EH (cell line): ENCODE data around the gene ZNF428.
A peak's percentile ranks its signal among the peaks of the same experiment; 100 is the strongest.
"Not testable (repeated sequence)": the region's sequence is repeated elsewhere in the genome, so short reads cannot be mapped to it uniquely, and the experiment has no call there.

Experiments used
- DNase-seq: peaks from one replicate; pipeline ENCODE4 v3.0.0-alpha.2; 2015; ENCODE audit warnings: low read depth

ZNF428 gene, protein sequence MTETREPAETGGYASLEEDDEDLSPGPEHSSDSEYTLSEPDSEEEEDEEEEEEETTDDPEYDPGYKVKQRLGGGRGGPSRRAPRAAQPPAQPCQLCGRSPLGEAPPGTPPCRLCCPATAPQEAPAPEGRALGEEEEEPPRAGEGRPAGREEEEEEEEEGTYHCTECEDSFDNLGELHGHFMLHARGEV

DNA sequence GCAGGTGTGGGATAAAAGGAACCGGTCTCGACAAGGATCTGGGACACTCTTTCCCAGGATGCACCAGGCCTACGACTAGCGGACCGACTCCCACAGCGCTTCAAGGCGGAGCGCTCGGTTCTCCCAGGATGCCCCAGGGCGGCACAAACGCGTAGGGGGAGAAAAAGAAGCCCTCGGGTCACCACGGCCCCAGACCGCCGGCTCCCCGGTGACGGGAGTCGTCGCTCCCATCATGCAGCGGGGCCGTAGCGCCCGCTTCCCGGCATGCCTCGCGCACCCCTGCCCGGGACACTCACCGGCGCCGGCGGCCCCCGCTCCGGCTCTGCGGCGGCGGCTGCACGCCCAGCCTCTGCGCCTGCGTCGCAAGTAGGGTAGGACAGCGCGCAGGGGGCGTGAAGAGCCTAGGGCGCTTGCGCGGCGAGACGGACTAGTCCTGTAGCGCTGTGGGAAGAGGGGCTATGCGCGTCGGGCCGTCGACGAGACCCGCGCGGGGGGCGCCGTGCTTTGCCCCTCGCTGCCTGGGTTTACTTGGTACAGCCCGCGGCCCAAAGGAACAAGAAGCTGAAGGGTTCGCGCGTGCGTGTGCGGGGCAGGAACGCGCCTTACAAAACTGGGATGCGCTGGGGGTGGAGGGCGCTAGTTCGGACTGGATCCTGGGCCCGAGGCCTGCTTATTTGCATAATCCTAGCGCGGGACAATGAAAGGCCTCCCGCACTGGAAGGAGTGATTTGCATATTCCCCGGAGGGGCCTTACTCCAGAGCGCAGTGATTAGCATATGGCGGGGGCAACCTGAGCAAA is at the start of gene ZNF428:
TSS of gene ZNF428 (minus strand) at position 368 of the 799 bp plus-strand sequence. CDS start 5,325 bp downstream, outside the sequence.
- peak; percentile 89 for DNase-seq

DNA sequence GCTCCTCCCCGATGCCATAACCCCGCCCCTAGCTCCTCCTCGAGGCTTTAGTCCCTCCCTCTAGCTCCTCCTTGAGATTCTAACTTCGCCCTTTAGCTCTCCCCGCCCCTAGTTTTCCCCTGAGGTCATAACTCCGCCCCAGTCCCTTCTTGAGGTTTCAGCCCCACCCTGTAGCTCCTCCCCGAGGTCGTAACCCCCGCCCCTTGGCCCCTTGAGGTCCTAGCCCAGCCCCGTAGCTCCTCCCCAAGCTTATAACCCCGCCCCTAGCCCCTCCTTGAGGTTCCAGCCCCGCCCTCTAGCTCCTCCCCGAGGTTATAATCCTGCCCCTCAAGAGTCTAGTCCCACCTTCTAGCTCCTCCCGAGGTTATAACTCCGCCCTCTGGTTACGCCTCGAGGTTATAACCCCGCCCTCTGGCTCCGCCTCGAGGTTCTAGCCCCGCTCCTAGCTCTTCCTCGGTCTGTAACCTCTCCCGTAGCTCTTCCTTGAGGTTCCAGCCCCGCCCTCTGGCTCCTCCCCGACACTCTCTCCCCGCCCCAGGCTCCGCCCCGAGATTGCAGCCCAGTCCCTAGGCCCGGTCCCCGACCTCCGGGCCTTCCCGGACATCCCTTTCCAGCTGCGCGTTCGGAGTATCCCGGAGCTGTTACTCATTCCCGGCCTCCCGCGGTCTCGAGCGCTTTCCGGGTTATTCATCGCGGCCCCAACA is 49.1 kb upstream of the ZNF428 start:
- peak; percentile 100 for DNase-seq

DNA sequence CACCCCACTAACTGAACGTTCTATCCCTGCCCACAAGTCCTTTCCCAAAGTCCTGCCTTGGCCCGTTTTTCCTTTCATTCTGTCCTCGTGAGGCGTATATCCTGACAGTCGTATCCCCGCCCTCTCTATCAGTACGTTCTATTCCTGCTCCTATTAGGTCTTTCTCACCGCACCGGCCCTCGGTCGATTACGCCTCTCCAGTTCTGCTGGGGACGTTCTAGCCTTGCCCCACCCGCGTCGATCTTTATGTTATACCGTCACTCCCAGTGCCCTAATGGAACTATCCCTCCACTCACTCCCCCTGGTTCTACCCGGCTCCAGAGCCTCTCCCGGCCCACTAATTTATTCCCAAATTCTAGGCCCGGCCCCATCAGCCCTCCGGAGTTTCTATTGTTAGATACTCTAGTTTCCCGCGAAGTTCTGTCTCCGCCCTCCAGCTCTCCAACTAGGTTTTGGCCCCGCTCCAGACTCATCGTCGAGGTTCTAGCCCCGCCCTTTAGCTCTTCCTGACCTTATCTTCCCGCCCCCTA is 48.5 kb upstream of the ZNF428 start:
- DNase-seq = no peak

DNA sequence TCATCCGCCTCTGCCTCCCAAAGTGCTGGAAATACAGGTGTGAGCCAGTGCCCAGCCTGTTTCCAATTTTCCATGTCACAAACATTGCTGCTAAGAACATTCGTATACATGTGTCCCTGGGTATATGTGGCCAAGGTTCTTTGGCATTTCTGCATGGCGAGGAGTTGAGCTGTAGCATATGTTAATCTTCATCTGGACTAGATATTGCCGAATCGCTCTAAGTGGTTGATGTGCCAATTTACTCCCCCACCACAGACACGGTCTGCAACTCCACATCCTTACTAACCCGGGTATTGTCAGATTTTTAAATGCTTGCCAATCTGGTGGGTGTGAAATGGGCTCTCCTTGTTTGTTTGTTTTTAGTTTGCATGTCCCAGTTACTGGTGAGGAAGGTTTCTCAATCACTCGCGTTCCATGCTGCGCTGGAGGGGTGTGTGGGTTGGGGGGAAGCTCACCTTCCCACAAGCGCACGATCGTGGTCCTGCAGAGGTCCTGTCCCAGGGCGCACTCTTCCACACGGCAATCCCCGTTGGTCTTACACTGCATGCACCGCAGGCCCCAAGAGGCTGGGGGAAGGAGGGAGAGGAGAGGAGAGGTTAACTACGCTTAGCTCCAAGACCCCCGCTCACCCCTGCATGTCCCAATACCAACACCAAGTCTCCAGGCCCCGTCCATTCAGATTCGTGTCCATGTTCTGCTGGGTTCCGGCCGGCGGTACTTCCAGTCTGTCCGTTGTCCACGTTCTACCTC is 47.9 kb upstream of the ZNF428 start:
- DNase-seq = no peak

DNA sequence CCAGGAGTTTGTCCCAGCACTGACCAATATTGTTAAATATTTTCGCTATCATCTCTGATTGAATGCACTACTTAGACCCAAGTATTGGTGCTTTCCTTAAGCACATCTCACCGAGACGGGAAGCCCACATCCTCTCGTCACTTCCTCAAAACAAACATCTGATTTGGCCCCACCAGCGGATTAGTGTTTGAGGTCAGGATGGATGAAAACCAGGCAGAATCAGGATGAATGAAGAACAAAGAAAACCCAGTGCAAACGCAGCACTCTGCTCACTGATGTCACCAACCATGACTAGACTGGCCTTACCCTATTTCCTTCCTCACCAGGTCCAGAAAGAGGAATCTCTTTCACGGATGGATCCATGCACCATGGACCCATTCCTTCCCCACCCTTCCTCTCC is 44.6 kb upstream of the ZNF428 start:
- DNase-seq = no peak

DNA sequence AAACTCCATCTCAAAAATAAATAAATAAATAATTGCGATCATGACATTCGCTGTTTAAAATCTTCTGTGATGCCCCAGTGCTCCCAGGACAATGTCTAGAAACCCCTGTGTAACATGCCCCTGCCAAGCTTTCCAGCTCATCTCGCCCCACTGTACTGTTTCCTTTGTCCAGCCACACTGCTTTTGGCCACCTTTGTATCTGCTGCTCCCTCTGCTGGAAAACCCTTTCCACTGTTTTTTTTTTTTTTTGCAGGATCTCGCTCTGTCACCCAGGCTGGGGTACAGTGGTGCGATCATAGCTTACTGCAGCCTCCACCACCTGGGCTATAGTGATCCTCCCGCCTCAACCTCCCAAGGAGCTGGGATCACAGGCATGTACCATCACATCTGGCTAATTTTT is 43.1 kb upstream of the ZNF428 start:
- peak; percentile 30 for DNase-seq

DNA sequence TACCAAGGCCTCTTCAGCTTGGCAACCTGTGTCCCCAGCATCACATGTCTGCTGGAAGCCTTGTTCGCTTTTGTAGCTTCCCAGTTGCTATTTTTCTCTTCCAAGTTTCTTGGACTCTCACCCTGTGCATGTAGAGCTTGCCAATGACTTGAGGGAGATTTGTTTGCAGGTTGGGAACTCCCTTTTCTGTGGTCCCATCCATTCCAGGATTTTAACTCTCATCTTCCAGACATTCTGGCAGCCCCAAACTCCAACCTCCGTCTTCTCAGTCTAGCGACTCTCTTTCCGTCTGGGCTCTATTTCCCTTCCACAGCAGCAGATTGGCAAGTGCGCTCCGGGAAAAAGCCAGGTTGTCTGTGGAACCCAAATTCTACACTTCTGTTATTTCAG is 41.5 kb upstream of the ZNF428 start:
- DNase-seq = no peak

DNA sequence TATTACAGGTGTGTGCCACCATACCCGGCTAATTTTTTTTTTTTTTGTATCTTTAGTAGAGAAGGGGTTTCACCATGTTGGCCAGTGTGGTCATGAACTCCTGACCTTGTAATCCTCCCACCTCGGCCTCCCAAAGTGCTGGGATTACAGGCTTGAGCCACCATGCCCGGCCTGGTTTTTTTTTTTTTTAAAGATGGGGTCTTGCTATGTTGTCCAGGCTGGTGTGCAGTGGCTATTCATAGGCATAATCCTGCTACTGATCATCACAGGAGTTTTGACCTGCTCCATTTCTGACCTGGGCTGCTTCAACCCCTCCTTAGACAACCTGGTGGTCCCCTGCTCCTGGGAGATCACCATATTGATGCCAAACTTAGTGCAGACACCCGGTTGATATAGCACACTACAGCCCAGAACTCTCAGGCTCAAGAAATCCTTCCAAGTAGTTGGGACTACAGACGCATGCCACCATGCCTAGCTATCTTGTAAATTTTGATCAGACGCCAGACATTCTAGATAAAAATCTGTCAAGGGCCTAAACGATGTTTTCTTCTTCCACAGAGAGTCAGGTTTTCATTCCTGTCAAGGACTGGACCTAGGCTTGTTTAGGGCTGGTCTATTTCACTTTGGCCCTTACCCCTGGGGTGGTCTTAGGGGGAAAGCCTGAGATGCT is 41.0 kb upstream of the ZNF428 start:
- no peak for DNase-seq

DNA sequence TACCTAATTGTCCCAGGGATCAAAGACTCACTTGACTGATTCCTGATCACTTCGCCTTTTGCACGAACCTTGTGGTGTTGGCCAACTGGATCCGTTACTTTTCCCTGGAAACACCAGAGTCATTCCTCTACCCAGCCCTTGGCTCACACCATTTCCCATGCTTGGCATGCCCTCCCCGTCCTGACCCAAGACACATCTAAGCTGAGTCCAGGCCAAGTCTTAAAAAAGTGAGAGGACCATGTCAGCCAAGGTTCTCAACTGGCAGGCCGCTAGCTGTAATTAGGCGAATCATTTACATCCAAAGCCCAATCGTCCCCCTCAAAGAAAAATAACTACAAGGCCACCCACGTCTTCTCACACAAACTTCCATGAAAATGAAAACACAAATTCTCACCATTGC is 39.1 kb upstream of the ZNF428 start:
- DNase-seq = no peak

DNA sequence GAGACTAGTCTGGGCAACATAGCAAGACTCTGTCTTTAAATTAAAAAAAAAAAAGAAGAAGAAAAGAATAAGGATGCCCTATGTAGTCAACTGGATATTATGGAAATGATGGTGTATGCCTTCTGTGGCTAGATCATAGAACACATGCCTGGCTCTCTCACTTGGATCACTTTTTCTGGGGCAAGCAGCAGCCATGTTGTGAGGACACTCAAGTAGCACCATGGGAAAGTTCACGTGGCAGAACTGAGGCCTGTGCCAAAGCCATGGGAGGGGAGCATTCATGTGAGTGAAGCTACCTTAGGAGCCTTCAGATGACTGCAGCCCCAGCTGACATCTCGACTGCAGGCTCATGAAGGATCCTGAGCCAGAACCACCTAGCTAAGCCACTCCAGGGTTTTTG is 38.6 kb upstream of the ZNF428 start:
- no peak for DNase-seq

DNA sequence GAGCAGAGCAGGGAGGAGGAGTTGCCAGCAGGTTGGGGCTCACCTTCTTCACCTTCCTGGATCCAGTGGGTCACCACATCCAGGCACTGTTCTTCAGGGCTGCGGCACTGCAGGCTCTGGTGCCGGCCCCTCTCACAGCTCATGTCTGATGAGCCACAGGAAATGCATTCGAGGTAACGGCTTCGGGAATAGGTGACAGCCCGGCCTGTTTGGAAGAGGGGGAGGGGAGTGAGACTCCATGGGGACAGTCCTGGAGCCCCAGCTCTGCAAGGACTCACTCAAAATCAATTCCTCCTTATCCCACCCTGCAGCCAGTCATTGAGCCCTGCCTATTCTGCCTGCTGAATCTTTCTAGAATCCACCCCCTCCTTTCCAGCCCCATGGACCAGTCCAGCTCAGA is 37.0 kb upstream of the ZNF428 start:
- DNase-seq = no peak

DNA sequence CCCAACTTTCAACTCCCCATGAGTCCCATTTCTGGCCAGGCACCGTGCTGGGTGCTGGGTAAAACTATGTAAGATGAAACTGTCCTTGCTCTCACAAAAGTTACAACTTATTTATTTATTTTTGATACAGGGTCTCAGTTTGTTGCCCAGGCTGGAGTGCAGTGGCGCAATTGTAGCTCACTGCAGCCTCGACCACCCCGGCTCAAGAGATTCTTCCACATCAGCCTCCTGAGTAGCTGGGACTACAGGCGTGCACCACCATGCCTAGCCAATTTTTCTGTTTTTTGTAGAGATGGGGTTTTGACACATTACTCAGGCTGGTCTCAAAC is 33.1 kb upstream of the ZNF428 start:
- DNase-seq = no peak

DNA sequence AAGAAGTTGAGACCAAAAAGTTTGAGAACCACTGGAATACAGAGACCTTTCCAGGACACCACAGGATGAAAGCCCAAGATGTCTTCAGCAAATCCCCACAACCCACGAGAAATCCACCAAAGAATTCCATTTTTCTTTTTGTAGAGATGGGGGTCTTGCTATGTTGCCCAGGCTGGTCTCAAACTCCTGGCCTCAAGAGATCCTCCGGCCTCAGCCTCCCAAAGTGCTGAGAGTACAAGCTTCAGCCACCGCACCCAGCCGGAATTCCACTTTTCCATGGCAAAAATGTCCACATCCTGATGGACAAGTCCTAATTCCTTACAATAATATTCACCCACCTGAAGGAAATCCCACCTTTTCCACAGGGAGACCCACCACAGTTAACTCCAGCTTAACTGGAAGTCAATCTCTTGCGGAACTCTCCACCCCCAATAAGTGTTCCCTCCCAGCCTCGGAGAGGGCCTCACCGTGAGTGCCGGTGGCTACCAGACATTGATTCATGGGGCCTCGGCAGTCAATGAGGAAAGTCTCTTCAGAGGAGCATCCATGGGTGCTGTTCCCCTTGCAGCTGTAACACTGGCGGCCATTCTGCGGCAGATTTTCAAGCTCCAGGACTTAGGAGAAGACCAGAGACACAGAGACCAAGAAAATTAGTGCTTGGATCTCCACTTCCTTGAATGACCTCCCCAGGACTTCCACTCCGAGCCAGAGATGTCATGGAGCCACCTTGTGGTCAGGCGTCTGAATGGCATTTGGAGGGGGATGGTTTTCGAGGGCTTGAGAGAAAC is 32.5 kb upstream of the ZNF428 start:
- peak; percentile 69 for DNase-seq

DNA sequence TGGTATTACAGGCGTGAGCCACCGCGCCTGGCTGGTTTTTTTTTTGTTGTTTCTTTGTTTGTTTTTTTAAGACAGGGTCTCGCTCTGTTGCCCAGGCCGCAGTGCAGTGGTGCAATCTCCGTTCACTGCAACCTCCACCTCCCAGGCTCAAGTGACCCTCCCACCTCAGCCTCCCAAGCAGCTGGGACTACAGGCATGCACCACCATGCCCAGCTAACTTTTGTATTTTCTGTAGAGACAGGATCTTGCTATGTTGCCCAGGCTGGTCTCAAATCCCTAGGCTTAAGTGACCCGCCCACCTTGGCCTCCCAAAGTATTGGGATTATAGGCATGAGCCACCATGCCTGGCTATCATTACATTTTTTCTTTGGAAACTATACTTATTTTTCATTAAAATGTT is 30.8 kb upstream of the ZNF428 start:
- DNase-seq = not testable (repeated sequence)

DNA sequence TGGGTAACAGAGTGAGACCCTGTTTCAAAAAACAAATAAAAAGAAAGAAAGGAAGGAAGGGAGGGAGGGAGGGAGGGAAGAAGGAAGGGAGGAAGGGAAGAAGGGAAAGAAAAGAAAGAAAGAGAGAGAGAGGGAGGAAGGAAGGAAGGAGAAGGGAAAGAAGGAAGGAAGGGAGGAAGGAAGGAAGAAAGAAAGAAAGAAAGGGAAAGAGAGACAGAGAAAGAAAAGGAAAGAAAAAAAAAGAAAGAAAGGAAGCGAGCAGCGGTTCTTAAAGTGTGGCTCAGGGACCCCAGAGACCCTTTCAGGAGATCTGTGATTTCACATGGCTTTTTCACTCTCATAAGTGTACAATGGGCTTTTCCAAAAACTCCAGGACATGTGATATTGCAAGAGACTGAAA is 30.1 kb upstream of the ZNF428 start:
- no peak for DNase-seq

DNA sequence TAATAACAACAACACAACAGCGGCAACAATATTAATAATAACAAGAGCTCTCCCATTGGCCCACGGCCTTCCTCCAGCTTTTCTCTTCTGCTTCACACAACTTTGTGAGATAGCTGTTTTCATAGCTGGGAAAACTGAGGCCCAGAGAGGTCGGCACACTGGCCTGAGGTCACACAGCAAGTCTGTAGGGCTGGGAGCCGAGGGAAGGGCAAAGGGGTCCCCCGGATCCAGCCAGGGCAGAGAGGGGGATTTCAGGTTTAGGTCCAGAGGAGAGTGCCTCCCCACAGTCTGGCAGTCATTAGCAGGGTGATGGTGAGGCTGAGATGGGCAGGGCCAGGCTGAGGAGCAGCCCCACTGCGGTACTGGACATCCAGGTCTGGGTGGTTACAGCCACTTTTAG is 29.2 kb upstream of the ZNF428 start:
- no peak for DNase-seq

DNA sequence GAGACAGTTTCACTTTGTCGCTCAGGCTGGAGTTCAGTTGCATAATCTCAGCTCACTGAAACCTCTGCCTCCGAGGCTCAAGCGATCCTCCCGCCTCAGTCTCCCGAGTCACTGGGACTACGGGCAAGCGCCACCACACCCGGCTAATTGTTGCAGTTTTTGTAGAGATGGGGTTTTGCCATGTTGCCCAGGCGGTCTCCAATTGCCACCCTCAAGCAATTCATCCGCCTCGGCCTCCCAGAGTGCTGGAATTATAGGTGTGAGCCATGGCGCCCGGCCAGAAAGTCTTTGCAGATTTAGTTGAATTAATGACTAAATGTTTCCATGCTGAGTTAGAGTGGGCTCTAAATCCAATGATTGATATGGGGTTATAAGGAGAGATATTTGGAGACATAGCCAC is 24.8 kb upstream of the ZNF428 start:
- DNase-seq = no peak

DNA sequence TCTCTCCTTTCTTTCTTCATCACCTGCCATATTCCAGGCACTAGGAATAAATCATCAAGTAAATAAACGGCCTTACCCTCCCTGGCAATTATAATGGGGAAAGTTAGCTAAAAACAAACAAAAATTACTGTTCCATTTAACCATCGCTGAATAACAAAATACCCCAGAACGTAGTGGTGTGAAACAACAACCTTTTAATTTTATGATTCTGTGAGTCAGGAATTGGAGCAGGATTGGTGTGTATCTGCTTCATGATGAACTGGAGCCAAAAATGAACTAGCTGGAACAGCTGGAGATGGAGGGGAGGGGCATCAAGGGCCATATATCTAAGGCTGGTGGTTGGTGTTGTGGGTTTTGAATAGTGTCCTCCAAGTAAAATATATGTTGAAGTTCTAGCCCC is 23.9 kb upstream of the ZNF428 start:
- no peak for DNase-seq

DNA sequence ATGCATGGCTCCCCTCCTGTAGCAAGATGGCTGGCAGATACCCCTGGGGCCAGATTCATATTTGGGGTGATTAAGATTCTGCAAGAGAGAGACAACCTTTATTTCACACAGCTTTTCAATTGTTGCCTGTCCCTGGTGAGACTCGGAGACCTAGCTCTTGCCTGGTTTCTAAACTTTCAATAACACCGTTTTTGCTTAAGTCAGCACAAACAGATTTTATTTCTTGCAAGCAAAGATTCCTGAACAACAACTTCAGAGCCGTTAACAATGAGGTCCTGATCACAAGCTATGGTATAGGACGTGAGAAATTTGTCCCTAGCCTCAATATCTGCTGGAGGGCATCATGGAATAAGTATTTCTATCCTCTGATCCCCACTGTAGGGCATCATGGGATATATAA is 23.1 kb upstream of the ZNF428 start:
- no peak for DNase-seq

DNA sequence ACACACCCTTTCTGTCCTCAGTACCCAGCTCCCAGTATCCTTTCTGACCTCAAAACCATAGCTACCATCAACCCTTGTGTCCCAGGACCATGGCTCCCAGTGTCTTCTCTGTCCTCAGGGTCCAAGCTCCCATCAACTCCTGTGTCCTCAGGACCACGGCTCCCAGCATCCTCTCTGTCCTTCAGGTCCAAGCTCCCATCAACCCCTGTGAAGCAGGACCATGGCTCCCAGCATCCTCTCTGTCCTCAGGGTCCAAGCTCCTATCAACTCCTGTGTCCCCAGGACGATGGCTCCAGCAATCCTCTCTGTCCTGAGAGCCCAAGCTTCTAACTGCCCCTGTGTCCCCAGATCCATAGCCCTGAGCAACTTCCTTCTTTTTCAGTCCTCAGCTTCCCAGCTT is 21.9 kb upstream of the ZNF428 start:
- no peak for DNase-seq

DNA sequence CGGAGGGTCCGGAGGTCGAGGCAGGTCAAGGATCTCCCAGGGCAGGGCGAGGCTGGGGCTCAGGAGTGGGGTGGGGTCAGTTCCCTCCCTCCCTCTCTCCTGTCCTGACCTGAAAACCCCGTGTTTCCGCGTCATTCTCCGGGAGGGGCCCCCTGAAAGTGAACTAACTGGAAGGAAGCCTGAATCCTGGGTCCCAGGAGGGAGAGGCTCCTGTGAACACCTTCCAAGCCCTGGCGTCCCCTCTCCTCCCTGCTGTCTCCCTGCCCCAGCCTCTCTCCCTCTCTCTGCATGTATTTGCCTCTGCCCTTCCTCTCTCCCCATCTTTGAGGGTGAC is 21.0 kb upstream of the ZNF428 start:
- no peak for DNase-seq
